Mononuclear cell (primary cell): ENCODE results near the gene FGG. TPM values are rescaled to one million over a fixed set of nuclear protein-coding genes. Genes with fewer than 3 reads are reported as not detected.

Experiments
- H3K27me3 ChIP-seq: 2 replicates; pipeline ENCODE4 v1.6.0; 2011; ENCODE audit warnings: low read length, control low read depth; ENCODE audit not compliant: insufficient read depth
- H3K4me1 ChIP-seq: 2 replicates; pipeline ENCODE4 v1.5.1; 2011; ENCODE audit warnings: mild to moderate bottlenecking, low read length, control low read depth; ENCODE audit not compliant: insufficient read depth
- H3K4me3 ChIP-seq: 2 replicates; pipeline ENCODE4 v1.5.1; 2011; ENCODE audit warnings: mild to moderate bottlenecking, low read length, moderate library complexity
- H3K9me3 ChIP-seq: 2 replicates; pipeline ENCODE4 v1.5.1; 2011; ENCODE audit warnings: low read depth, mild to moderate bottlenecking, control low read depth, low read length
- total RNA-seq: library from RNA; depleted of rRNA; stranded (reverse); fragments of >200 nt; gene quantifications from one replicate; pipeline ENCODE4 v1.2.3, GENCODE V29; 2012

The FGG gene
- not detected for total RNA-seq

DNA sequence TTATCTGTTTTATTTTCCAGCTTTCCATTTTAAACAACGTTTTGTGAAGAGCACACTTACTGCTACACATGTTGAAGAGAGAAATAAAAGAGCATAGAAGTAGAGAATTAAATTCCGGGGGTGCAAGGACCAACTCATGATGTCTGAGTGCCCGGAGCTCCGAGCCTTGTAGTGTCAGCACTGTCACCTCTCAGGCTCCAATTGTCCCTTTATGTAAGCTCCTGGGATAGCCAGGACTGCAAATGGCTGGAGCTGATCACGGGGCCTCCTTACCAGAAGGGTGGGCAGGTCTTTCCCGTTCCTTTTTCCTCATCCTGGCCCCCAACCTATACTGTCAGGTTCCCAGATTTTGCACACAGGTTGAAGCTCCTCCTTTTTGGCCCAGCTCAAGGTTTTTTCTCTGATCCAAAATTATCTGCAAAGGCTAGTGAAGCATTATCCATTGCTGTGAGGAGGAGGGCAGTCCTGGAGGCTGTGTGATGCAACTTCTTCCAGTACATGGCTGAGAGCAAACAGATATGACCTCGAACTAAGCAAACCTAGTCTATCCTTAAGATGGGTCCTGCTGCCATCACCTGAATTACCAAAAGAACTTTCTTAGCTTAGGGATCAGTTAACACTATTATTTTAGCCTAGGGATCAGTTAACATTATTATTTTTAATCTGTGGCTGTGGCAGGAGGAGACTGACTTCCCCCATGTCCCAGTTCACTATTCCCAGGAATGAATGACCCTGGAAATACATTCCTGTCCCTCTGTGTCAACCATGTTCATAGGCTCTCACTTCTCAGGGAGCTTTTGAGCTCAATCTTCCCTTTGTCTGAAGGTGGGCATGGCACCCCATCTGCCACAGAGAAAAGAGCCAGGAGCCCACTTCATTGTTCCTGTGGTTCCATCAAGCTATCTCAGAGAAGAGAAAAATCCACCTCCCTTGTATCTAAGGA lies at the start of gene FGG:
Gene FGG (minus strand): TSS at position 185 of the 943 bp plus-strand sequence. CDS start 47 bp downstream, at position 138.
- H3K4me3 ChIP-seq, result no peak within 1 kb of the TSS
- peaks cover 6% of the 10 kb centered on the region for H3K27me3 ChIP-seq
- H3K9me3 ChIP-seq, result no peaks in the 10 kb centered on the region
- H3K4me1 ChIP-seq, result no peaks in the 10 kb centered on the region

- Histone ChIP-seq H3K27me3 (no peaks in the 10 kb centered on the region), H3K4me3 (no peak overlapping the region), H3K4me1 (no peaks in the 10 kb centered on the region), H3K9me3 (no peaks in the 10 kb centered on the region)
These were observed 47.6 kb upstream of the FGG start for GRCh38 chr4:154660052-154660451.

- H3K9me3 ChIP-seq, result no peaks in the 10 kb centered on the region
- H3K27me3 ChIP-seq, result no peaks in the 10 kb centered on the region
- no peaks in the 10 kb centered on the region for H3K4me1 ChIP-seq
- H3K4me3 ChIP-seq, result no peak overlapping the region
These were observed 46.4 kb upstream of the FGG start for GRCh38 chr4:154658680-154659405.

DNA sequence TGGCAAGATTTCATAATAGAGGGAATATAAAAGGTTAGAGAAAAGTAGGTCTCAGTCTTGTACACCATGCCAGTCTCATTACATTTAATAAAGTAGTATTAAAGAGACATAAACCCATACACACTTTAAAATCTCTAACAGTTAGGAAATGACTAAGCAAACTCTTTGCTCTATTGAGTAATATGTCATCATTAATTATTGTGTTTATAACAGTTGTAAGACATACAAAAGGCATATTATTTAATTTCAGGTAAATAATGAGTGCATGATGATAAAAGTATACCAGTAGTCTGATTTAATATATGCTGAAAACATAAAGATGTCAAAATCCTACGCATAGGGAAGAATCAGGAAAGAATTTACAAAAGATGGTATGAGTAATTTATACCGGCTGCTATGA lies 31.0 kb upstream of the FGG start:
- no peaks in the 10 kb centered on the region for H3K9me3 ChIP-seq
- no peak overlapping the region for H3K4me3 ChIP-seq
- H3K27me3 ChIP-seq, result peaks cover 4% of the 10 kb centered on the region
- no peaks in the 10 kb centered on the region for H3K4me1 ChIP-seq

- Histone ChIP-seq H3K4me1 (no peaks in the 10 kb centered on the region), H3K9me3 (no peaks in the 10 kb centered on the region), H3K4me3 (no peak overlapping the region), H3K27me3 (peaks cover 4% of the 10 kb centered on the region)
These were observed 30.0 kb upstream of the FGG start for GRCh38 chr4:154642373-154643009.

DNA sequence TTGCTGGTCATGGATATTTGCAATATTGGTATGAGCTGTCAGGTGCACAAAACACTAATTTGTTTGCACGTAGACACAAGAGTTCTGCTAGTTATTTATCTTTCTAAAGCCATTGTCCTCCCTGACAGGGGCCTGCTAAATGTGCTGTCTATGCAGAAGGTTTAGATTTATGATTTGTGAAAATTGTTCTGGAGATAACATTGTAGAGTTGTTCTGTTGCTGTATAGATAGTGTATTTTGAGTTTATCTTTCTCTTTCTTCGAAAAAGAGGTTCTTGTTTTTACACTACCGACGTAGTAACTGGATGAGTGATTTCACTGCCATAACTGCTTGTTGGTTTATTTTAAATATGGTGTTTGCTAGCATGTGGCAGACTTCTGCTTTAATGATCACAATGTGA lies 28.5 kb upstream of the FGG start:
- Histone ChIP-seq H3K9me3 (no peaks in the 10 kb centered on the region), H3K4me3 (no peak overlapping the region), H3K4me1 (no peaks in the 10 kb centered on the region), H3K27me3 (no peaks in the 10 kb centered on the region)

- Histone ChIP-seq H3K27me3 (peaks cover 9% of the 10 kb centered on the region), H3K4me1 (no peaks in the 10 kb centered on the region), H3K9me3 (no peaks in the 10 kb centered on the region), H3K4me3 (no peak overlapping the region)
These were observed 21.6 kb upstream of the FGG start for GRCh38 chr4:154634058-154634457.

- no peak overlapping the region for H3K4me3 ChIP-seq
- H3K27me3 ChIP-seq, result peaks cover 16% of the 10 kb centered on the region
- peaks cover 4% of the 10 kb centered on the region for H3K4me1 ChIP-seq
- H3K9me3 ChIP-seq, result no peaks in the 10 kb centered on the region
These were observed 19.4 kb upstream of the FGG start for GRCh38 chr4:154631828-154632227.

DNA sequence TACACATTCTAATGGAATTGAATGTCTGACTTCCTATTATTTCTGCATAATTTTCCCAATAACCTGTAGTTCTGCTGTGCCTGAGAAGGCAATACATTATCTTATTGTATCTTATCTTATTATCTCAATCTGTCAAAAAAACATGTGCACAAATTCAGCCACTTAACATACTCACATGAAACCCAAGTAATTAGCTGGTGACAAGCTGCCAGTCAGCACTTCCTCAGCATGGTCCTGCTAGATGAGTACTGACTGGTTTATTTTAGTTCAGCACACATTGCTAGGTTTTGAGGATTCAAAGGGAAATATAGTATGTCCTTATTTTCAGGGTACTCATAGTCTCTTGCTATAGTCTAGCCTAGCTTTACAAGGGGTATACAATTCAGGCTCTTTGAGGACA lies 17.9 kb upstream of the FGG start:
- Histone ChIP-seq H3K4me1 (peaks cover 4% of the 10 kb centered on the region), H3K27me3 (peaks cover 26% of the 10 kb centered on the region), H3K9me3 (no peaks in the 10 kb centered on the region), H3K4me3 (no peak overlapping the region)

DNA sequence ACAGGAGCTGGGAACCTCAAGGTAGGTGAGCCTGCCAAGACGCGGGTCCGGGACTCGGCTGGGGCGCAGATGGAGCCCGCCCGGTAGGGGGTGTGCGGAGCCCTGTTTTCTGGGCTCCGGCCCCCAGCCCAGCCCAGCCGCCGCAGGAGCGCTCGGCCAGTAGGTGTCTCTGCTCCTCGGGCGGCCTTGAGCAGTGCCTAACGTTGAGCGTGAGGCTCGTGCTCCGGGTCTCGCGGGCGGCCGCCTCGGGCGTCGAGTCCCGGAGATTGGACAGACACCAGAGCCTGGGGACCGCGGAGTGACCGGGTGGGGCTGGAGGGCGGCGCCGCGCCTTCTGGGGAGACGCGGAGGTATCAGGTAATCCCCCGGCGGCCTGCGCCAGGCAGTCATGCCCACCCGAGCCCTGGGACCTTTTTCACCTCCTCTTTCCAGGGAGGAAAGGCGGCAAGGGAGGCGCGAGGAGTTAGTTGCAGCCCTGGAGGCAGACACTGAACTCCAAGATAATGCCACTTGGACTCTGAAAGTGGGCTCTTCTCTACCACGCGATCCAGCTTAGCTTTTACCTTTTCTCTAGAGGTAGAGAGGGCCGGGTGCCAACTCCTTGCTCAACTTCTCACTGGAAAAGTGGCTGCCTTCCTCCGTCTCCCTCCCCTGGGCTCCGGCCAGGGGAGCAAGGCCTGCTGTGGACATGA lies 14.5 kb upstream of the FGG start:
- Histone ChIP-seq H3K4me1 (peaks cover 4% of the 10 kb centered on the region), H3K9me3 (no peaks in the 10 kb centered on the region), H3K27me3 (peaks cover 29% of the 10 kb centered on the region), H3K4me3 (no peak overlapping the region)

GRCh38 chr4:154625971-154626370 lies 13.5 kb upstream of the FGG start:
- H3K9me3 ChIP-seq, result no peaks in the 10 kb centered on the region
- H3K4me3 ChIP-seq, result no peak overlapping the region
- peaks cover 4% of the 10 kb centered on the region for H3K4me1 ChIP-seq
- H3K27me3 ChIP-seq, result peaks cover 28% of the 10 kb centered on the region

DNA sequence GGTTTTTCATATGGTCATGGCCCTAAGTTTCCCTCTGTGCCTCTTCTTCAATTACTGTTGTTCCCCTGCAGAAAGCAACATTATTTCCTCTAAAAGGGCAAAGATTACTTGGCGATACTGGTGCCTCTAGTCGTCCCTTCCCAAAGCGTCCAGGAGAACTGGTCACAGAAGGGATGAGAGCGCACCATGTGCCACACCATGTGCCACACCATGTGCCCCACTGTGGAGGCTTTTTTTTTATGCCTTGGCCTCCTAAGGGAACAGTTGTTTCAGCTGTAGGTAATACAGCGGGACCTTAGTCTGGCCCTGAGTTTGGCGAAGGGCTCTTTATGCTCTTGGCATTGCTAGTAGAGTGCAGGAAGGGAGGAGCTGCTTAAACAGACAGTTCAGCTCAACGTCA lies 11.5 kb upstream of the FGG start:
- Histone ChIP-seq H3K9me3 (no peaks in the 10 kb centered on the region), H3K4me1 (peaks cover 4% of the 10 kb centered on the region), H3K4me3 (no peak overlapping the region), H3K27me3 (peaks cover 20% of the 10 kb centered on the region)

DNA sequence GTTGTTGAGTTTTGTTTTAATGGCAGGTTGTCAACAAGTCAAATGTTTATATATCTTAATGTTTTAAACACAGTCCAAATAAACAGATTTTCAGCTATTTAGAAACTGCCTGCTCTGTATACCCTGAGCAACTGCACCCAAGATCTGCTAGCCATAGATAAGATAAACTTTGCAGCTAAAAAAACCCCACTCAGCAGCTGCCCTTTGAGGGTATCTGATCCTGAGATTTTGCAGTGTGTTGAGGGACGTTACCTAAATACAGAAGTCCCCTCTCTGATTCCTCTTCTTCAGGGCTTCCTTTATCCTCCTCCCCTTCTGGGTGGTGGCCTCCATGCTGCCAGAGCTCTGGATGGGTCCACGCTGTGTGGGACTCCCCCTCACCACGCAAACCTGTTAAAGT lies 11.0 kb upstream of the FGG start:
- Histone ChIP-seq H3K9me3 (no peaks in the 10 kb centered on the region), H3K27me3 (peaks cover 20% of the 10 kb centered on the region), H3K4me3 (no peak overlapping the region), H3K4me1 (peaks cover 4% of the 10 kb centered on the region)

GRCh38 chr4:154622598-154622997 lies 10.1 kb upstream of the FGG start:
- Histone ChIP-seq H3K4me3 (no peak overlapping the region), H3K9me3 (no peaks in the 10 kb centered on the region), H3K27me3 (peaks cover 20% of the 10 kb centered on the region), H3K4me1 (peaks cover 4% of the 10 kb centered on the region)

- H3K9me3 ChIP-seq, result no peaks in the 10 kb centered on the region
- H3K27me3 ChIP-seq, result peaks cover under 1% of the 10 kb centered on the region
- H3K4me1 ChIP-seq, result no peaks in the 10 kb centered on the region
- no peak overlapping the region for H3K4me3 ChIP-seq
These were observed 7.7 kb upstream of the FGG start for GRCh38 chr4:154620111-154620510.
